AG08396 (cell line): Measurements from ENCODE around the gene TAF4B.
A peak's percentile ranks its signal among the peaks of the same experiment; 100 is the strongest.

Experiments
- DNase-seq: peaks from one replicate; pipeline ENCODE4 v3.0.0; 2012; ENCODE audit warnings: low spot score, mixed read lengths

TAF4B gene

GRCh38 chr18:26383454-26384270 lies 157.4 kb downstream of the TAF4B start:
- peak; percentile 45 for DNase-seq

GRCh38 chr18:26386002-26386401 lies 159.8 kb downstream of the TAF4B start:
- DNase-seq, result no peak

GRCh38 chr18:26386441-26386840 lies 160.2 kb downstream of the TAF4B start:
- no peak for DNase-seq

GRCh38 chr18:26394047-26394654 lies 167.9 kb downstream of the TAF4B start:
- no peak for DNase-seq

- DNase-seq, result no peak
These were observed 170.8 kb downstream of the TAF4B start for GRCh38 chr18:26397019-26397418.

- DNase-seq, result no peak
These were observed 177.2 kb downstream of the TAF4B start for GRCh38 chr18:26403491-26403890.

GRCh38 chr18:26405190-26405801 lies 179.1 kb downstream of the TAF4B start:
- DNase-seq, result peak; percentile 73

GRCh38 chr18:26406324-26406723 lies 180.1 kb downstream of the TAF4B start:
- no peak for DNase-seq

GRCh38 chr18:26406854-26407517 lies 180.7 kb downstream of the TAF4B start:
- DNase-seq, result no peak

GRCh38 chr18:26407736-26408601 lies 181.7 kb downstream of the TAF4B start:
- no peak for DNase-seq

- no peak for DNase-seq
These were observed 182.8 kb downstream of the TAF4B start for GRCh38 chr18:26409091-26409490.

- DNase-seq, result no peak
These were observed 188.7 kb downstream of the TAF4B start for GRCh38 chr18:26414901-26415440.

- no peak for DNase-seq
These were observed 189.4 kb downstream of the TAF4B start for GRCh38 chr18:26415631-26416030.

- DNase-seq, result no peak
These were observed 190.5 kb downstream of the TAF4B start for GRCh38 chr18:26416652-26417150.

- DNase-seq, result no peak
These were observed 190.9 kb downstream of the TAF4B start for GRCh38 chr18:26417190-26417589.

GRCh38 chr18:26418225-26418624 lies 192.0 kb downstream of the TAF4B start:
- DNase-seq, result no peak

- no peak for DNase-seq
These were observed 193.5 kb downstream of the TAF4B start for GRCh38 chr18:26419746-26420145.

GRCh38 chr18:26421503-26421902 lies 195.3 kb downstream of the TAF4B start:
- DNase-seq, result no peak

GRCh38 chr18:26421931-26422330 lies 195.7 kb downstream of the TAF4B start:
- DNase-seq, result no peak

- DNase-seq, result no peak
These were observed 196.4 kb downstream of the TAF4B start for GRCh38 chr18:26422472-26423162.
